LNCAP (cell line): ENCODE measurements around the gene UBE2QL1.

Source experiments
- CTCF ChIP-seq: fragments of 450-650 bp; IDR thresholded peaks from 2 replicates; pipeline ENCODE4 v1.5.1; 2017; ENCODE audit warnings: mild to moderate bottlenecking

UBE2QL1 gene

GRCh38 chr5:6452622-6453504 is 4.2 kb downstream of the UBE2QL1 start:
- no peak for TF ChIP-seq CTCF

DNA sequence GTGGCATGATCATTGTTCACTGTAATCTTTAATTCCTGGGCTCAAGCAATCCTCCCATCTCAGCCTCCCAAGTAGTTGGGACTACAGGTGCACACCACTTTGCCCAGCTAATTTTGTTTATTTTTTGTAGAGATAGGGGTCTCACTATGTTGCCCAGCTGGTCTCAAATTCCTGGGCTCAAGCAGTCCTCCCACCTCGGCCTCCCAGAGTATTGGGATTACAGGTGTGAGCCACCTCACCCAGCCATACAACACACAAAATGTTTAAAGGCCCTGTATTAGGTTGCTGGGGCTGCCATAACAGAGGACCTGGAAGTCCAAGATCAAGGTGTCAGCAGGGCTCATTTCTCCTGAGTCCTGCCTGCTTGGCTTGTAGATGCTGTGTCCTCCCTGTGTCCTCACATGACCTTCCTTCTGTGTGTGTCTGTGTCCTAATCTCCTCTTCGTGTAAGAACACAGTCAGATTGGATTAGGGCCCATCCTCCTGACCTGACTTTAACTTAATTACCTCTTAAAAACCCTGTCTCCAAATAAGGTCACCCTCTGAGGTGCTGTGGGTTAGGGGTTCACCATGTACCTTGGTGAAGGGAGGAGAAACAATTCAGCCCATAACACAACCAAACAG is 5.4 kb downstream of the UBE2QL1 start:
- no peak for TF ChIP-seq CTCF

- TF ChIP-seq CTCF = no peak
Measured at GRCh38 chr5:6454628-6455053, 6.0 kb downstream of the UBE2QL1 start.

DNA sequence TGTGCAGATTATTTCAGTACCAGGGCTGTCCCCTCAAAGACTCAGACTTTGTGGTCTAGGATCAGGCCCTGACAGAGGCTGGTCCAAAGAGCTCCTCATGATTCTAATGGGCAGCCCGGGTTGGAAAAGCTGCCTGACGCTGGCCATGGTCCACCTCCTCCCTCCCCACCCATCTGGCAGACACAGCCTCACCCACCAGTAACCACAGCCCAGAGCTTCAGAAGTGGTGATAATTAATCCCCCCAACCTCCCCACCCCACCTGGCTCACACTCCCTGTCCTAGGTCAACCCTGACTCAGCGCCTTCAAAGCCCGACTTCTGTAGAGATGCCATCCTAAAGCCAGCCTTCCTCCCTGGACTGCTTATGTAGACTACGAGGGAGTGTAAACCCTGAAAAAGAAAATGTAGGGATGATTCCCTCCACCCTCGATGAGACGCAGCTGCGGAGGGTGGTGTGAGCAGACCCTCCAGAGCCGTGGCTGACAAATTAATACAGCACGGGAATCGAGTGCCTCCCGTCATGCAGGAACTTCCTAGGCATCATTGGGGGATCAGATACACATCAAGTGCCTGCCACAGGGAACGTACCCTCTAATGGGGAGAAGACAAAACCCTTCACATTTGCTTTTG is 7.0 kb downstream of the UBE2QL1 start:
- TF ChIP-seq CTCF = no peak

- TF ChIP-seq CTCF = no peak
Measured at GRCh38 chr5:6456766-6457370, 8.2 kb downstream of the UBE2QL1 start.

DNA sequence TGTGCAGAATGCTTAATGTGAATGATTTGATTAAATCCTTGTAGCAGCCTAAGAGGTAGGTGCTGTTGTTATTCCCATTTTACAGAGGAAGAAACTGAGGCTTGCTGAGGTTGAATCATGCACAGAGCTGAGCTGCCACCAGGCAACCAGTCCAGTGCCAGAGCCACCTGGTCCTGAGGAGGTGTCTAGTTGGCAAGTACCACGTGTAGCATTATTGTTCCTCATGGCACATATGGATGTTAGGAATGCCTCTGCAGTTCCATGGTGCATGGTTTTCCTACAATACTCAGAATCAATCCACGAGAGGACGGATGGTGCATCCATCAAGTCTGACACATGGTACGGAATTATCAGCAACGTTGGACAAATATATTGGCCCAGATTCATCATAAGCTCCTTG is 8.9 kb downstream of the UBE2QL1 start:
- no peak for TF ChIP-seq CTCF

DNA sequence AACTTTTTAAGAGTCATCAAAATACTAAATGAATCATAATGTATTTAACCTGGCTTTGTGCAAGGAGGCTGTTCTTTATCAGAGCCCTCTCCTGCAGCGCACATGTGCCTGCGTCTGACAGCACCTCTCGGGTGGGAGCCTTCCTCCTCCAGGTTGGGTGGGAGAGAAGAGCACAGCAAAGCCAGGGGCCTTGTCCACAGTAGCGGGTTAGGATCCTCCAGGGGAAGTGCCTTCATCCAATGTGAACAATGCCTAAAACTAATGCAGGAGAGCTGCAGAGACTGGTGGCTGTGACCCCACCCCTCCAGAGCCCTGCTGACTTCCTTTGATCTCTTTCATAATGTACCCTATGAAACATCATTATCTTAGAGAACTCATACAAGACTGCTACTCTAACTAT is 10.2 kb downstream of the UBE2QL1 start:
- no peak for TF ChIP-seq CTCF
